ENCODE results near the gene DYNLT2. TPM values are rescaled to one million over a fixed set of nuclear protein-coding genes. Genes with fewer than 3 reads are reported as not detected.
"Not testable (repeated sequence)": the region's sequence is repeated elsewhere in the genome, so short reads cannot be mapped to it uniquely, and the experiment has no call there.

The DYNLT2 gene
- total RNA-seq, 1 donor from 2014 or later = 0.62 TPM

DNA sequence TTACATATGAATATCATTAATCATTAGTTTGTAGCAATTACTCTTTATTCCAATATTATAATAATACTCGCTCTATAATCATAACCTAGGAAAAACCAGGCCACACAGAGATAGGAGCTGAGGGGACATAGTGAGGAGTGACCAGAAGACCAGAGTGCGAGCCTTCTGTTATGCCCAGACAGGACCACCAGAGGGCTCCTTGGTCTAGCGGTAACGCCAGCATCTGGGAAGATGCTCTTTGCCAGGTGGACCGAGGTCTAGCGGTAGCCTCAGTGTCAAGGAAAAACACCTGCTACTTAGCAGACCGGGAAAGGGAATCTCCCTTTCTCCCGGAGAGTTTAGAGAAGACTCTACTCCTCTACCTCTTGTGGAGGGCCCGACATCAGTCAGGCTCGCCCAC is 54.3 kb downstream of the DYNLT2 start:
- not testable (repeated sequence) for H3K4me3 Mint-ChIP-seq (ENCODE audit: unreplicated experiment); H3K9me3 Mint-ChIP-seq (ENCODE audit: unreplicated experiment); H3K27ac Mint-ChIP-seq (ENCODE audit: unreplicated experiment)
- TF ChIP-seq, protein P1, sequence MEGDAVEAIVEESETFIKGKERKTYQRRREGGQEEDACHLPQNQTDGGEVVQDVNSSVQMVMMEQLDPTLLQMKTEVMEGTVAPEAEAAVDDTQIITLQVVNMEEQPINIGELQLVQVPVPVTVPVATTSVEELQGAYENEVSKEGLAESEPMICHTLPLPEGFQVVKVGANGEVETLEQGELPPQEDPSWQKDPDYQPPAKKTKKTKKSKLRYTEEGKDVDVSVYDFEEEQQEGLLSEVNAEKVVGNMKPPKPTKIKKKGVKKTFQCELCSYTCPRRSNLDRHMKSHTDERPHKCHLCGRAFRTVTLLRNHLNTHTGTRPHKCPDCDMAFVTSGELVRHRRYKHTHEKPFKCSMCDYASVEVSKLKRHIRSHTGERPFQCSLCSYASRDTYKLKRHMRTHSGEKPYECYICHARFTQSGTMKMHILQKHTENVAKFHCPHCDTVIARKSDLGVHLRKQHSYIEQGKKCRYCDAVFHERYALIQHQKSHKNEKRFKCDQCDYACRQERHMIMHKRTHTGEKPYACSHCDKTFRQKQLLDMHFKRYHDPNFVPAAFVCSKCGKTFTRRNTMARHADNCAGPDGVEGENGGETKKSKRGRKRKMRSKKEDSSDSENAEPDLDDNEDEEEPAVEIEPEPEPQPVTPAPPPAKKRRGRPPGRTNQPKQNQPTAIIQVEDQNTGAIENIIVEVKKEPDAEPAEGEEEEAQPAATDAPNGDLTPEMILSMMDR (IDR thresholded peaks at IDR 0.05; ENCODE audit: unreplicated experiment) = peak; percentile 47
- Mint-ChIP-seq H3K4me1 (ENCODE audit: unreplicated experiment) (peaks cover 26% of the 10 kb centered on the region), H3K27me3 (ENCODE audit: unreplicated experiment) (peaks cover 13% of the 10 kb centered on the region), H3K36me3 (ENCODE audit: low read depth, unreplicated experiment) (peaks cover 31% of the 10 kb centered on the region)
- peak; percentile 48 for DNase-seq (ENCODE audit: low spot score)

DNA sequence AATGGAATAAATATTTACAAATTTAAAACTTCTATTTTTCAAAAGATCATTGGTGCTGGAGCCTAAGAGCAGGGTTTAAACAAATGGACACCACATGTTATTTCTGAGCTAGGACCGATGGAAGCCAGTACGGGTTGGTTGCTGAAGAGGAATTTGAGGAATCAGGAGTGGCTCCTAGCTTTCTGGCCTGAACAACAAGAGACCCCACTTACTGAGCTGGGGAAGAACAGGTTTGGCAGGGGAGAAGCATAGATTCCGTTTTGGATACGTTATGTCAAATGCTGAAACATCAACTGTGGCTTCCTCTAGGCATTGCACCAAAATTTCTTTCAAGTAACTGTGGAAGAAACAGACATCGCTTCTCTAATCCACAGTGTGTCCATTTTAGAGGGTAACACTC is 56.2 kb downstream of the DYNLT2 start:
- peaks cover 34% of the 10 kb centered on the region for H3K36me3 Mint-ChIP-seq (ENCODE audit: low read depth, unreplicated experiment)
- TF ChIP-seq, protein P1 (IDR thresholded peaks at IDR 0.05; ENCODE audit: unreplicated experiment) = no peak
- peaks cover 23% of the 10 kb centered on the region for H3K4me1 Mint-ChIP-seq (ENCODE audit: unreplicated experiment)
- no peak for DNase-seq (ENCODE audit: low spot score)
- peaks cover 11% of the 10 kb centered on the region for H3K27me3 Mint-ChIP-seq (ENCODE audit: unreplicated experiment)
- no peaks in the 10 kb centered on the region for H3K9me3 Mint-ChIP-seq (ENCODE audit: unreplicated experiment)
- H3K4me3 Mint-ChIP-seq (ENCODE audit: unreplicated experiment) = no peak overlapping the region
- no peak overlapping the region for H3K27ac Mint-ChIP-seq (ENCODE audit: unreplicated experiment)

GRCh38 chr6:169692516-169692915 is 58.9 kb downstream of the DYNLT2 start:
- Mint-ChIP-seq H3K9me3 (ENCODE audit: unreplicated experiment) (no peaks in the 10 kb centered on the region), H3K4me1 (ENCODE audit: unreplicated experiment) (peaks cover 3% of the 10 kb centered on the region), H3K27ac (ENCODE audit: unreplicated experiment) (no peak overlapping the region), H3K36me3 (ENCODE audit: low read depth, unreplicated experiment) (peaks cover 28% of the 10 kb centered on the region), H3K27me3 (ENCODE audit: unreplicated experiment) (peaks cover 2% of the 10 kb centered on the region), H3K4me3 (ENCODE audit: unreplicated experiment) (no peak overlapping the region)
- TF ChIP-seq, protein P1 (IDR thresholded peaks at IDR 0.05; ENCODE audit: unreplicated experiment) = no peak
- DNase-seq (ENCODE audit: low spot score) = no peak

GRCh38 chr6:169691260-169691659 is 60.1 kb downstream of the DYNLT2 start:
- Mint-ChIP-seq H3K9me3 (ENCODE audit: unreplicated experiment) (no peaks in the 10 kb centered on the region), H3K36me3 (ENCODE audit: low read depth, unreplicated experiment) (peaks cover 36% of the 10 kb centered on the region), H3K4me1 (ENCODE audit: unreplicated experiment) (peaks cover 2% of the 10 kb centered on the region), H3K4me3 (ENCODE audit: unreplicated experiment) (no peak overlapping the region), H3K27me3 (ENCODE audit: unreplicated experiment) (peaks cover 2% of the 10 kb centered on the region), H3K27ac (ENCODE audit: unreplicated experiment) (no peak overlapping the region)
- DNase-seq (ENCODE audit: low spot score) = no peak
- TF ChIP-seq, protein P1 (IDR thresholded peaks at IDR 0.05; ENCODE audit: unreplicated experiment) = no peak

Other genes starting within 250 kb of the DYNLT2 start
- gene WDR27, start 49.5 kb downstream of the DYNLT2 start, total RNA-seq (ENCODE audit: unreplicated experiment) = 59.0 TPM
- 34.2 TPM for gene C6orf120, start 49.4 kb downstream of the DYNLT2 start, total RNA-seq (ENCODE audit: unreplicated experiment)
- 33.6 TPM for gene PHF10, start 27.1 kb downstream of the DYNLT2 start, total RNA-seq (ENCODE audit: unreplicated experiment)
- 24.8 TPM for gene ERMARD, start 50 bp upstream of the DYNLT2 start, total RNA-seq (ENCODE audit: unreplicated experiment)